Endothelial cell of umbilical vein (primary cell): Measurements from ENCODE around the gene STK38. TPM values are rescaled to one million over a fixed set of nuclear protein-coding genes. Genes with fewer than 3 reads are reported as not detected.

Source experiments
- BruUV-seq: library from RNA; stranded (reverse); fragments of 400-500 nt; replicated peaks from 2 replicates; lab custom pipeline; 2021; lab: Mats Ljungman, UMichigan
- CTCF ChIA-PET: fragments of 300-600, 350-600 bp; sonication (Branson Sonifier 250); formaldehyde crosslinking; loops from one replicate; lab custom pipeline; 2021; ENCODE audit warnings: antibody characterized with exemption, inconsistent platforms; lab: Charles Lee
- POLR2A ChIA-PET: fragments of 300-600, 350-600 bp; sonication (Branson Sonifier 250); formaldehyde crosslinking; loops from one replicate; lab custom pipeline; 2021; ENCODE audit warnings: antibody characterized with exemption, inconsistent platforms; lab: Charles Lee
- DNase-seq: peaks from one replicate; pipeline ENCODE4 v3.0.0-alpha.2; 2011; ENCODE audit warnings: low read depth, low spot score
- FAIRE-seq: peaks from 2 replicates; lab custom pipeline; 2011; peaks lifted over from hg19 to GRCh38; lab: Jason Lieb, UNC
- H2AFZ ChIP-seq: 2 replicates; pipeline ENCODE4 v1.6.0; 2012; ENCODE audit warnings: low read depth, low read length, control low read depth, inconsistent platforms
- H3K27ac ChIP-seq: 2 replicates; pipeline ENCODE4 v1.5.1; 2011; ENCODE audit warnings: low read depth, mild to moderate bottlenecking, control low read depth, low read length, moderate library complexity; ENCODE audit not compliant: insufficient read depth
- H3K27me3 ChIP-seq, 2 experiments: 2 replicates each; pipeline versions ENCODE4 v1.6.0 to v1.6.1; 2011; ENCODE audit warnings: low read length in 2 of 2, mixed read lengths in 1 of 2; ENCODE audit not compliant: control insufficient read depth in 2 of 2, insufficient read depth in 2 of 2
- H3K36me3 ChIP-seq, 2 experiments: 2 replicates in 1 of 2; 3 replicates in 1 of 2; pipeline ENCODE4 v1.5.1; 2011; ENCODE audit warnings: low read length in 2 of 2, mild to moderate bottlenecking in 1 of 2, moderate library complexity in 1 of 2; ENCODE audit not compliant: control insufficient read depth in 2 of 2, insufficient read depth in 2 of 2; ENCODE audit errors: extremely low read depth in 1 of 2
- H3K4me1 ChIP-seq: 3 replicates; pipeline ENCODE4 v1.5.1; 2011; ENCODE audit warnings: mild to moderate bottlenecking, low read length; ENCODE audit not compliant: control insufficient read depth, insufficient read depth; ENCODE audit errors: extremely low read depth
- H3K4me2 ChIP-seq: 2 replicates; pipeline ENCODE4 v1.6.1; 2011; ENCODE audit warnings: low read length, control low read depth, mixed read lengths; ENCODE audit not compliant: insufficient read depth
- H3K4me3 ChIP-seq, 3 experiments: fragments of 200-600 bp in 1 of 3; sonication (generic), shearing (Covaris generic) in 1 of 3; replicated peaks in 1 of 3; 2 replicates each; pipeline ENCODE4 v1.5.1; 2011 to 2016; ENCODE audit warnings: control low read depth in 3 of 3, low read length in 3 of 3, mild to moderate bottlenecking in 2 of 3, inconsistent platforms in 1 of 3, low read depth in 1 of 3, moderate library complexity in 1 of 3; ENCODE audit not compliant: insufficient read depth in 1 of 3
- H3K79me2 ChIP-seq: 2 replicates; pipeline ENCODE4 v1.6.0; 2012; ENCODE audit warnings: low read length, inconsistent platforms; ENCODE audit not compliant: control insufficient read depth, insufficient read depth
- H3K9ac ChIP-seq: replicated peaks from 2 replicates; pipeline ENCODE3; 2011; ENCODE audit warnings: low read length, control low read depth; ENCODE audit not compliant: insufficient read depth; ENCODE audit errors: extremely low read depth
- H3K9me1 ChIP-seq: replicated peaks from 3 replicates; pipeline ENCODE4 v1.6.0; 2011; ENCODE audit warnings: mild to moderate bottlenecking, low read length; ENCODE audit not compliant: control insufficient read depth, insufficient read depth; ENCODE audit errors: extremely low read depth
- H3K9me3 ChIP-seq: replicated peaks from 2 replicates; pipeline ENCODE4 v1.5.1; 2012; ENCODE audit warnings: low read length, inconsistent platforms; ENCODE audit not compliant: control insufficient read depth, insufficient read depth
- H4K20me1 ChIP-seq: replicated peaks from 2 replicates; pipeline ENCODE3; 2011; ENCODE audit warnings: mild to moderate bottlenecking, low read length; ENCODE audit not compliant: control insufficient read depth, insufficient read depth; ENCODE audit errors: extremely low read depth
- CTCF ChIP-seq, 2 donors: IDR thresholded peaks; 1 replicate in 1 of 2; 2 replicates in 1 of 2; pipeline ENCODE4 v1.5.1; 2011; ENCODE audit warnings: low read length in 2 of 2, mild to moderate bottlenecking in 2 of 2, moderate library complexity in 2 of 2, control low read depth in 1 of 2, inconsistent platforms in 1 of 2, low read depth in 1 of 2; ENCODE audit not compliant: insufficient read depth in 1 of 2; ENCODE audit errors: extremely low read depth in 1 of 2
- EZH2 ChIP-seq: IDR thresholded peaks from 2 replicates; pipeline ENCODE4 v1.6.1; 2012; ENCODE audit warnings: borderline replicate concordance, low read depth, mild to moderate bottlenecking, moderate library complexity, low read length, inconsistent platforms; ENCODE audit not compliant: severe bottlenecking
- FOS ChIP-seq: IDR thresholded peaks from 2 replicates; pipeline ENCODE4 v1.6.1; 2011; ENCODE audit warnings: mild to moderate bottlenecking, low read length, moderate library complexity, borderline replicate concordance; ENCODE audit not compliant: insufficient read depth
- GATA2 ChIP-seq: IDR thresholded peaks from 2 replicates; pipeline ENCODE4 v1.7.0; 2011; ENCODE audit warnings: low read depth, mild to moderate bottlenecking, moderate library complexity, mixed read lengths, low read length; ENCODE audit not compliant: insufficient read length, insufficient read depth
- JUN ChIP-seq: IDR thresholded peaks from 2 replicates; pipeline ENCODE4 v1.6.1; 2011; ENCODE audit warnings: borderline replicate concordance, low read depth; ENCODE audit not compliant: insufficient read length, insufficient read depth
- MAX ChIP-seq: IDR thresholded peaks from 2 replicates; pipeline ENCODE4 v1.6.1; 2011; ENCODE audit not compliant: insufficient read depth, insufficient read length
- MYC ChIP-seq: IDR thresholded peaks from one replicate; pipeline ENCODE4 v1.6.1; 2011; ENCODE audit warnings: mild to moderate bottlenecking, low read depth, low read length
- POLR2A ChIP-seq: IDR thresholded peaks from 2 replicates; pipeline ENCODE4 v1.6.1; 2012; ENCODE audit warnings: low read depth, mild to moderate bottlenecking, control low read depth, low read length
- POLR2AphosphoS5 ChIP-seq: IDR thresholded peaks from 2 replicates; pipeline ENCODE4 v1.6.1; 2012; ENCODE audit warnings: low read depth, mild to moderate bottlenecking, control low read depth, low read length, moderate library complexity; ENCODE audit not compliant: insufficient read depth
- dilution Hi-C: fragments of 300-500 bp; cut with MboI; formaldehyde crosslinking; loops from one replicate; pipeline ENCODE4 v1.15.0; 2019; ENCODE audit warnings: low sequenced_read_pairs; ENCODE audit not compliant: extremely low pct_ligation_motif_present
- intact Hi-C: fragments of 100-400 bp; cut with micrococcal nuclease; formaldehyde crosslinking; loops from one replicate; pipeline ENCODE4 v1.10.0; 2022
- polyA plus RNA-seq, 4 experiments: library from polyadenylated mRNA; depleted of rRNA in 3 of 4; stranded (reverse) in 3 of 4; unstranded in 1 of 4; fragments of >200 nt; gene quantifications; 2 replicates each; pipeline versions ENCODE4 v1.2.1 to v1.2.3, GENCODE V29; 2011 to 2012; ENCODE audit warnings: missing spikeins in 1 of 4
- total RNA-seq: library from RNA; stranded (reverse); gene quantifications from 2 replicates; pipeline ENCODE4 v1.2.3, GENCODE V29; 2021

The STK38 gene
- total and polyA plus RNA-seq, 2 donors (not counting 3 experiments of a cell fraction or from before 2014, with no cell fraction given): 10.1 to 30.3 TPM

GRCh38 chr6:36463676-36464075, 83.6 kb downstream of the STK38 start:
- dilution Hi-C loops (no loop called here), intact Hi-C loops (no loop called here)
- Histone ChIP-seq H3K36me3 (no peaks in the 10 kb centered on the region), H3K79me2 (peaks cover 62% of the 10 kb centered on the region), H3K9ac (no peak overlapping the region), H3K4me2 (no peak overlapping the region), H2AFZ (no peak overlapping the region), H3K9me3 (no peaks in the 10 kb centered on the region), H3K4me3 (no peak overlapping the region), H4K20me1 (no peaks in the 10 kb centered on the region), H3K27me3 (no peaks in the 10 kb centered on the region), H3K27ac (no peak overlapping the region), H3K9me1 (no peaks in the 10 kb centered on the region), H3K4me1 (peaks cover 14% of the 10 kb centered on the region)
- POLR2A ChIA-PET: no interaction called here
- BruUV-seq: no TSS peak
- no peak for TF ChIP-seq EZH2
- no peak for TF ChIP-seq MYC
- TF ChIP-seq GATA2: no peak
- no peak for TF ChIP-seq POLR2A
- TF ChIP-seq JUN: no peak
- TF ChIP-seq MAX: no peak
- no peak for TF ChIP-seq CTCF (IDR thresholded peaks at IDR 0.05; ENCODE audit: extremely low read depth in 1 of 2, insufficient read depth in 1 of 2, low read depth in 1 of 2, low read length in 2 of 2)
- no peak for TF ChIP-seq POLR2AphosphoS5
- no peak for TF ChIP-seq FOS
- CTCF ChIA-PET: interaction anchor here (1.2 kb wide), 1 partner anchor 10 kb away, joined by 3 read pairs; no protein-coding TSS in a partner anchor
- DNase-seq: no peak
- no peak for FAIRE-seq
